HL-60 (cell line): ENCODE measurements around the gene TRIM50.

ENCODE experiments used
- GABPA ChIP-seq: IDR thresholded peaks from 2 replicates; pipeline ENCODE4 v1.6.1; 2012; ENCODE audit warnings: low read depth
- POLR2AphosphoS5 ChIP-seq: IDR thresholded peaks from 2 replicates; pipeline ENCODE4 v1.6.1; 2012; ENCODE audit warnings: low read depth
- TF ChIP-seq, protein P1 (sequence below): IDR thresholded peaks from one replicate; pipeline ENCODE4 v1.5.1; 2011; ENCODE audit warnings: low read length, control low read depth, inconsistent platforms; ENCODE audit not compliant: insufficient read depth
- TF ChIP-seq, protein P2 (sequence below): IDR thresholded peaks from 2 replicates; pipeline ENCODE4 v1.6.1; 2012; ENCODE audit warnings: low read depth; ENCODE audit not compliant: insufficient replicate concordance

DNA sequence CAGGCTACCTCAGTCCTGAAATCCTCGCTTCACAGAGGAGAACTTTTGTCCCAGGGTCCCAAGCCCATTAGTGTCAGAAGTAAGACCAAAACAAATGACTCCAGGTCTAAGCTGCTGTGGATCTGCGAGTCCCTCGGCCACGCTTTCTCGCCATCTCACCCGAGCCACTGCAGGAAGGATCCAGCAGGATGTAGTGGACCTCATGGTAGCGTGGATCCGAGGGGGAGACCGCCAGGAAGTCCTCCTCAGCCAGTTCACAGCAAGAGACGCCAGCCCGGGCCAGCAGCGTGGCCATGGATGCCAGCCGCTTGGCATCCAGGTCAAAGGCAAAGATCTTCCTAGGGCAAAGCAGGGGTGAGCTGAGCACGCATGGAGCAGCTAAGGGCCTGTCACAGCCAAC lies 23.8 kb downstream of the TRIM50 start:
- TF ChIP-seq, protein P1, sequence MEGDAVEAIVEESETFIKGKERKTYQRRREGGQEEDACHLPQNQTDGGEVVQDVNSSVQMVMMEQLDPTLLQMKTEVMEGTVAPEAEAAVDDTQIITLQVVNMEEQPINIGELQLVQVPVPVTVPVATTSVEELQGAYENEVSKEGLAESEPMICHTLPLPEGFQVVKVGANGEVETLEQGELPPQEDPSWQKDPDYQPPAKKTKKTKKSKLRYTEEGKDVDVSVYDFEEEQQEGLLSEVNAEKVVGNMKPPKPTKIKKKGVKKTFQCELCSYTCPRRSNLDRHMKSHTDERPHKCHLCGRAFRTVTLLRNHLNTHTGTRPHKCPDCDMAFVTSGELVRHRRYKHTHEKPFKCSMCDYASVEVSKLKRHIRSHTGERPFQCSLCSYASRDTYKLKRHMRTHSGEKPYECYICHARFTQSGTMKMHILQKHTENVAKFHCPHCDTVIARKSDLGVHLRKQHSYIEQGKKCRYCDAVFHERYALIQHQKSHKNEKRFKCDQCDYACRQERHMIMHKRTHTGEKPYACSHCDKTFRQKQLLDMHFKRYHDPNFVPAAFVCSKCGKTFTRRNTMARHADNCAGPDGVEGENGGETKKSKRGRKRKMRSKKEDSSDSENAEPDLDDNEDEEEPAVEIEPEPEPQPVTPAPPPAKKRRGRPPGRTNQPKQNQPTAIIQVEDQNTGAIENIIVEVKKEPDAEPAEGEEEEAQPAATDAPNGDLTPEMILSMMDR = no peak
- TF ChIP-seq POLR2AphosphoS5 = no peak
- TF ChIP-seq, protein P2, sequence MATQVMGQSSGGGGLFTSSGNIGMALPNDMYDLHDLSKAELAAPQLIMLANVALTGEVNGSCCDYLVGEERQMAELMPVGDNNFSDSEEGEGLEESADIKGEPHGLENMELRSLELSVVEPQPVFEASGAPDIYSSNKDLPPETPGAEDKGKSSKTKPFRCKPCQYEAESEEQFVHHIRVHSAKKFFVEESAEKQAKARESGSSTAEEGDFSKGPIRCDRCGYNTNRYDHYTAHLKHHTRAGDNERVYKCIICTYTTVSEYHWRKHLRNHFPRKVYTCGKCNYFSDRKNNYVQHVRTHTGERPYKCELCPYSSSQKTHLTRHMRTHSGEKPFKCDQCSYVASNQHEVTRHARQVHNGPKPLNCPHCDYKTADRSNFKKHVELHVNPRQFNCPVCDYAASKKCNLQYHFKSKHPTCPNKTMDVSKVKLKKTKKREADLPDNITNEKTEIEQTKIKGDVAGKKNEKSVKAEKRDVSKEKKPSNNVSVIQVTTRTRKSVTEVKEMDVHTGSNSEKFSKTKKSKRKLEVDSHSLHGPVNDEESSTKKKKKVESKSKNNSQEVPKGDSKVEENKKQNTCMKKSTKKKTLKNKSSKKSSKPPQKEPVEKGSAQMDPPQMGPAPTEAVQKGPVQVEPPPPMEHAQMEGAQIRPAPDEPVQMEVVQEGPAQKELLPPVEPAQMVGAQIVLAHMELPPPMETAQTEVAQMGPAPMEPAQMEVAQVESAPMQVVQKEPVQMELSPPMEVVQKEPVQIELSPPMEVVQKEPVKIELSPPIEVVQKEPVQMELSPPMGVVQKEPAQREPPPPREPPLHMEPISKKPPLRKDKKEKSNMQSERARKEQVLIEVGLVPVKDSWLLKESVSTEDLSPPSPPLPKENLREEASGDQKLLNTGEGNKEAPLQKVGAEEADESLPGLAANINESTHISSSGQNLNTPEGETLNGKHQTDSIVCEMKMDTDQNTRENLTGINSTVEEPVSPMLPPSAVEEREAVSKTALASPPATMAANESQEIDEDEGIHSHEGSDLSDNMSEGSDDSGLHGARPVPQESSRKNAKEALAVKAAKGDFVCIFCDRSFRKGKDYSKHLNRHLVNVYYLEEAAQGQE = no peak
- no peak for TF ChIP-seq GABPA
